SK-N-MC (cell line): ENCODE results near the gene C1orf74.

Experiments used
- EZH2 ChIP-seq: fragments of 200-600 bp; sonication (generic); IDR thresholded peaks from one replicate; pipeline ENCODE4 v1.6.1; 2017; ENCODE audit warnings: antibody characterized with exemption
- FOXP2 ChIP-seq: optimal IDR thresholded peaks from 2 replicates; pipeline ENCODE3; 2011; ENCODE audit warnings: mild to moderate bottlenecking, moderate library complexity; ENCODE audit not compliant: insufficient read depth; ENCODE audit errors: extremely low read length, control extremely low read depth
- POLR2AphosphoS5 ChIP-seq: IDR thresholded peaks from 2 replicates; pipeline ENCODE4 v1.6.1; 2012; ENCODE audit warnings: mild to moderate bottlenecking, low read depth, low read length, borderline replicate concordance

DNA sequence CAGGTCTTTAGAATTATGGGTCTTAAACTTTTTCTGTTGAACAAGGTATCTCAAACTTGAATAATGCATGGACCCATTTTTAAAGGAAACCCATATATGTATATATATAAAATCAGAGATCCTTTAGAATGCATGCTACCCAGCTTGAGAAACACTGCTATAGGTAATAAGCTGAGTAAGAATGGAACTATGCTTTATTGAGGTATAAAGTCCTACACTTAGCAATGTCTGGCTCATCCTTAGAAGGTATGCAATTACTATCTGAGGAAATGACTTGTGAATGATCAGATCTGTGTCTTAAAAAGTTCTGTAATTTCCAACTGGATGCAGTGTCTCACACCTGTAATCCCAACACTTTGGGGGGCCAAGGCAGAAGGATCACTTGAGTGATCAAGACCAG is 17.3 kb downstream of the C1orf74 start:
- TF ChIP-seq EZH2 (no peak), POLR2AphosphoS5 (no peak), FOXP2 (no peak)
